ENCODE data around the gene STXBP6.

STXBP6 gene

DNA sequence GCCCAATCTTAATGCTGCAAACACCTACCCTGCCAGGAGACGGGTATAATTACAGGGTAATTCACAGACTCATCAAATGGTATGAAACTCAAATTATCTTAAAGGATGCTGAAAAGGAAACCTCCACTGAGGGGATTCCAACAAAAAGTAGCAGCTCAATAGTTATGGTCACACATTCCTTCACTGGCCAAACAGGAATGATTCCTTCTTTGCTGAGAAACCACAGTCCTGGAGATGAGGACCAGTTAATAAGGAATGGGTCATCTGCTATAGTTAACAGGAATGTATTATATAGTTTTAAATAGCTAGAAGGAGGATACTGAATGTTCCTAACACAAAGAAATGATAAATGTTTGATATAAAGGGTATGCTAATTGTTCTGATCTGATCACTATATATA, 136.9 kb downstream of the STXBP6 start:
- Mint-ChIP-seq H3K4me3 (no peak overlapping the region), H3K4me1 (no peaks in the 10 kb centered on the region), H3K9me3 (no peaks in the 10 kb centered on the region), H3K27me3 (peaks cover 17% of the 10 kb centered on the region), H3K27ac (no peak overlapping the region)
- DNase-seq (no peak), ATAC-seq (no peak)

DNA sequence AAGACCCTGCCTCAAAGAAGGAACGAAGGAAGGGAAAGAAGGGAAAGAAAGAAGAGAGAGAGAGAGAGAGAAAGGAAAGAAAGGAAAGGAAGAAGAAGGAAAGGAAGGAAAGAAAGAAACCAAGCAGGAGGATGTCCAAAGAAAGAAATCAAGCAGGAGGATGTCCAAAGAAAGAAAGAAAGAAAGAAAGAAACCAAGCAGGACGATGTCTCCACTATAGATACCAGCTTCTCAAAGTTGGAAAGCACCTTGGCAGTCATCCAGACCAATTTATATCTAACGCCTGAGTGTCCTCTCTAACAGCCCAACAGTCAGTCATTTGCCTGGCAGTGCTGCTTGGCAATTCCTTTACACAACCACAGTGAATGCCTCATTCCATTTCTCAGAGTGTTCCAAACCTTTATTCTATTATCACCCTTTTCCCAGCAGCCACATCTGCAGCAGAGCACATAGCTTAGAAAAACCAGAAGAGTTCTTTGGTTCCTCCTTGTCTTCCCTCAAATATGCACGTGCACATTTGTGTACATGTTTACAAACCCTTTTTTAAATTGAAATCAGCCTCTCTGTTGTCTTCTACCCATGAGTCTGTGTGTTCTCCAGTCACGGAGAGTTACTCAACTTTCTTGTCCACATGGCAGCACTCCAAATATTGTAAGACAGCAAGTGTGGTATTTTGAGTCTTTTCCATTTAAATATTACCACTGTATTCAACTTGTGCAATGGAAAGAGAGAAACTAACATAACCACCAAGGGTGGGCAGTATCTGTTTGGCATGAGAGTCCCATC, 138.4 kb downstream of the STXBP6 start:
- ATAC-seq, result no peak
- Mint-ChIP-seq H3K9me3 (no peaks in the 10 kb centered on the region), H3K4me1 (no peaks in the 10 kb centered on the region), H3K27me3 (peaks cover 18% of the 10 kb centered on the region), H3K27ac (peak overlapping the region in 1 of 2 donors; percentile 12), H3K4me3 (no peak overlapping the region)
- DNase-seq, result no peak

DNA sequence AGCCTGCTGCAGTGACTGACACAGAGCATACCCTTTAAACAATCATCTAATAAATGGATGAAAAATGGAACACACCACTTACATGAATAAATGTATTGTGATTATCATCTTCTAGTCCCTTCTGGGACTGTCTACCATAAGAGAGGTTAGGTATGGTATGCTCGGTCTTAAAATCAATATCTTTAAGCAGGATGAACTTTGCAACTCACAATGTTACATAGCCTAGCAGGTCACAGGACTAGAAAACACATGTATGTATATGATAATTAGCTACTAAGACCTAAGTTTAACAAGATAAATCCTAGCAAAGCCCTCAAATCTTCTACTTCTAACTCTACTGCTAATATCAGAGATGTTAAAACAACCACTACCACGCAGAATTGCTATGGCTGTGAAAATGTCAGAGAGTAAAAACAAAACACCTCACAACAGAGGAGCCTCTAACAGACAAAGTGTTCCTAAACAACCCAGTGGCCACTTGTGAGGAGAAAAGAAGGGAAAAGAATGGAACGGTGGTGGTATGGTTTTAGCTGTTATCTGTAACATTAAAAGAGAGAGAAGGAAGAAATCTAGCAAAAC, 139.4 kb downstream of the STXBP6 start:
- Mint-ChIP-seq H3K27ac (no peak overlapping the region), H3K4me3 (no peak overlapping the region), H3K4me1 (no peaks in the 10 kb centered on the region), H3K9me3 (no peaks in the 10 kb centered on the region), H3K27me3 (peaks cover 13% of the 10 kb centered on the region)
- DNase-seq, result no peak
- ATAC-seq, result no peak

DNA sequence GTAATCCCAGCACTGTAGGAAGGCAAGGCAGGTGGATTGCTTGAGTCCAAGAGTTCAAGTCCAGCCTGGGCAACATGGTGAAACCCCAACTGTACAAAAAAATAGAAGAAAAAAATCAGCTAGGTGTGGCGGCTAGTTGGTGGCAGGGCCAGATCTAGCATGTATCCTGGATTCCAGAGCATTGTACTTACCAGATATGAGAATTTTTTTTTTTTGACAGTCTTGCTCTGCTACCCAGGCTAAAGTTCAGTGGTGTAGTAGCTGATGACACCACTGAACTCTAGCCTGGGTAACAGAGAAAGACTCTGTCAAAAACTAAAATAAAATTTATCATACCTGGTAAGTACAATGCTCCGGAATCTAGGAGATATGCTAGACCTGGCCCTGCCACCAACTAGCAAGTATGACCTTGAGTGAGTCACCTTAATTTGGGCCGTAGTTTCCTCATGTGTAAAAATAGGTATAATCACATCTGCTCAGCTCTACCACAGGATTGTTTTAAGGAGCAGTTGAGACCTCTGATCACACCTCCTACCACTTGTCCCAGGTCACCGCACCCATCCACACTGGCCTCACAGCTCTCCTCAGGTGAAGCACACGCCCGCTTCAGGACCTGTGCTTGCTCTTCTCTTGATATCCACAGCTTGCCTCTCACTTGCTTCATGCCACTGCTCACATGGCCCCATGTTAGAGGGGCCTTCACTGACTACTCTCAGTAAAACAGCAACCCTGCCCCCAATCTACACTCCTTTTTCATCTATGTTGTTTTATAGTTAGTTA, 140.2 kb downstream of the STXBP6 start:
- Mint-ChIP-seq H3K9me3 (no peaks in the 10 kb centered on the region), H3K27ac (no peak overlapping the region), H3K4me1 (no peaks in the 10 kb centered on the region), H3K4me3 (no peak overlapping the region), H3K27me3 (peaks cover 13% of the 10 kb centered on the region)
- ATAC-seq (no peak), DNase-seq (no peak)

DNA sequence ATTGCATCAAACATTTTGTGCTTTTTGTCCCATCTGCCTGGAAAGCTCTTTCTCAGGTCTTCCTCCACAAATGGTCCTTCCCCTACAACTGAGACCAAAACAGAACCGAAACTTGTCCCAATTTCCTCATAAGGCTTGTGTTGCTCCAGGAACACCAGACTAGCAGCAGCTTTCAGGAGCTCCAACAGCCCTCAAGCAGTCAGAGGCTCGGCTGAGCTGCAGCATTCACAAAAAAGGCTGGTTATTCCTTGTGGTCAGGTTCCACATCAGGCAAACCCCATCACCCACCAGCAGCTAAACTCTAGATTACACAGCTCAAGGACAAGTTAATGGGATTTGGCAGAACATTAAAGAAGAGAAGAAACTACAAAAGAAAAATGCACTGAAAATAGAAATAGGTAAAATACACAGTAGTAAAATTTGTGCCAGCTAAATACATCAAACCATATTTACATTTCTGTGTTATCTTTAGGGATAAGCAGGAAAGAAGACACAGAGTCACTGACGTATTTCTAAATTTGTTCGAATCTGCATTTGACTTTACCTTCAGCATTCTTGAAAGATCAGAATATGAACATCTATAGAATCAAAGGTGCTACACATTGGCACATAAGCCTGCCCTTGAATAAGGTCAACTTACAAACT, 141.2 kb downstream of the STXBP6 start:
- ATAC-seq (no peak), DNase-seq (no peak)
- H3K27ac Mint-ChIP-seq, result no peak overlapping the region
- H3K27me3 Mint-ChIP-seq, result peaks cover 13% of the 10 kb centered on the region
- no peak overlapping the region for H3K4me3 Mint-ChIP-seq
- H3K9me3 Mint-ChIP-seq, result no peaks in the 10 kb centered on the region
- H3K4me1 Mint-ChIP-seq, result no peaks in the 10 kb centered on the region

DNA sequence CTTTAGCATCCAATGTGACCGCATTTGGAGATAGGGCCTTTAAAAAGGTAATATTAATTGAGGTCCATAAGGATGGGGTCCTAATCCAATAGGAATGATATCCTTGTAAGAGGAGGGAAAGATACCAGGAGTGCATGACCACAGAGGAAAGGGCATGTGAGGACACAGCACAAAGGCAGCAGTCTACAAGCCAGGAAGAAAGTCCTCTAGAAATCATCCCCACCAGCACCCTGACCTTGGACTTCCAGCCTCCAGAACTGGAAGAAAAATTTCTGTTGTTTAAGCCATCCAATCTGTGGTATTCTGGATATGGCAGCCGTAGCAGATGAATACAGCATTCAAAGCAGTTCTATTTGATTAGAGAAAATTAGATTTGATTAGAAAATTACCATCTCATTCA, 145.4 kb downstream of the STXBP6 start:
- H3K4me1 Mint-ChIP-seq, result no peaks in the 10 kb centered on the region
- no peaks in the 10 kb centered on the region for H3K9me3 Mint-ChIP-seq
- H3K27me3 Mint-ChIP-seq, result peaks cover 7% of the 10 kb centered on the region
- no peak overlapping the region for H3K27ac Mint-ChIP-seq
- no peak overlapping the region for H3K4me3 Mint-ChIP-seq
- no peak for DNase-seq
- ATAC-seq, result no peak

DNA sequence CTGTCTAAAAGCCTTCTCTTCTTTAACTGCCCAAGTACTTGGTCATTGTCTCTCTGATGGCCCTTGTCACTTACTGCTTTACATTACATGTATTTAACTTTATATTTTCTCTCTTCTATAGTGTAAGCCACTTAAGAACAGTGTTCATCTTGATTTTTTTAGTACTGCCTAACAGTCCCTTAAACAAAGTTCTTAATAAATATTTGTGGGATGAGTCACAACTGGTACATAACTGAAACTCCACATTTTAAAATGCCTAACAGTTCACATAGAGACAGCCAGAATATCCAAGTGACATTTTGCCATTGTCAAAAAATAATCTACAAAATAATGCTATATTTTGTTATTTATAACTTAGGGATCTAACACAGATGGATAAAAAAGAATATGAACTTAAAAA, 146.6 kb downstream of the STXBP6 start:
- no peak overlapping the region for H3K27ac Mint-ChIP-seq
- H3K4me3 Mint-ChIP-seq, result no peak overlapping the region
- DNase-seq, result no peak
- H3K9me3 Mint-ChIP-seq, result no peaks in the 10 kb centered on the region
- peaks cover 7% of the 10 kb centered on the region for H3K27me3 Mint-ChIP-seq
- no peaks in the 10 kb centered on the region for H3K4me1 Mint-ChIP-seq
- ATAC-seq, result no peak

DNA sequence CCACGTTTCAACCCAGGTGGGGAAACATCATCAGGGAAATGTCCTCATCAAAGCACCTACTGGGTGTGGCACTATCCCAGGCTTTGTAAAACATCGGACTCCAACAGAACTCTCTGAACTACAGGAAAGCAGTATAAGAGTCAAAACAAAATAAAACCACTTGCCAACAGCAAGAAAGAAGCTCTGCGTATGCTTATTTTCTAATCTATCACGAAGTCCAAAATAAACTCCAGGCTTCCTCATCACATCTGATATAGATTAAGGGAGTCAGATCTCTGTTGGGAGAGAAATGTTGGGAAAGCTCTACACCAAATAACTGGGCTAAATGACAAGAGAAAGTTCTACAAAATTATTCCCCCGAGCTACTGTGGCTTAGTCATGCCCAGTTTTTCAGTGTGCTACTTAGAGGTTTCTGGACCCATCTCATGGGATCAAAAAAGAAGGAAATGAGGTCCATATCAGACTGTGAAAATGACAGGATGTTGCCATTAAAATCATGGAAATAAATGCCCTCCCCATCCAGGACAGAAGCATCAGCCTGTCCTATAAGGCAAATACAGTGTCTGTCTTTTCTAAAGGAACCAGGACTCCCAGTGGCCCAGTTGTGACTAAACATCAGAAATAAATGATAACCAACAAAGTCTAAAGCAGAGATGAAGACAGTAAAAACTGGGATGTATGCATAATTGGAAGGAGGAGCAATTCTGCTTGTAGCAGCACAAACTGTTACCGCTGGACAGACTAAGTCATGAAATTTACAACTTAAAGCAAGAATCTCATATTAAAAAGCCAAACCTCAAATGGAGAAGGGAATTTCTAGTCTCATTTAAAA, 149.5 kb downstream of the STXBP6 start:
- H3K4me1 Mint-ChIP-seq, result no peaks in the 10 kb centered on the region

DNA sequence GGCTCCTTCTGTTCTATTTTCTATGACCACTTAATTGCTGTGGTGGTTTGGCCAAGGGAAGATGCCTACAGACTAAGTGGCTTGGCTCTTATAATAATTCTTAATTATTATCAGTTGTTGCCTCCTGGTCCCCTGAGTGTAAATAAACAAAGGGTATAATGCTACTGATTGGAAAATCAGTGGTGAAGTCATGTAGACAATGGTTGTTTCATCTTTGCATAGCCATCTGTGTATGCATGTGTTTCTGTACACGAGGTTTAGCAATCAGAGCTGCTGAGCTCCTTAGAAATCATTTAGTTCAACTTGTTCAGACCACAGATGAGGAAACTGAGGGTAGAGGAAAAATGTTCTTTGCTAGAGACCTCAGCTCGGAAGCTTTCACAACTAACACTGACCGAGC, 152.2 kb downstream of the STXBP6 start:
- Mint-ChIP-seq H3K4me3 (no peak overlapping the region), H3K27me3 (no peaks in the 10 kb centered on the region), H3K9me3 (no peaks in the 10 kb centered on the region), H3K27ac (no peak overlapping the region), H3K4me1 (no peaks in the 10 kb centered on the region)
- no peak for ATAC-seq
- no peak for DNase-seq

More for the DNA sequence above, 149.5 kb downstream of the STXBP6 start:
- no peak for ATAC-seq
- Mint-ChIP-seq H3K27me3 (no peaks in the 10 kb centered on the region), H3K4me3 (no peak overlapping the region), H3K27ac (no peak overlapping the region), H3K9me3 (no peaks in the 10 kb centered on the region)
- DNase-seq, result no peak

DNA sequence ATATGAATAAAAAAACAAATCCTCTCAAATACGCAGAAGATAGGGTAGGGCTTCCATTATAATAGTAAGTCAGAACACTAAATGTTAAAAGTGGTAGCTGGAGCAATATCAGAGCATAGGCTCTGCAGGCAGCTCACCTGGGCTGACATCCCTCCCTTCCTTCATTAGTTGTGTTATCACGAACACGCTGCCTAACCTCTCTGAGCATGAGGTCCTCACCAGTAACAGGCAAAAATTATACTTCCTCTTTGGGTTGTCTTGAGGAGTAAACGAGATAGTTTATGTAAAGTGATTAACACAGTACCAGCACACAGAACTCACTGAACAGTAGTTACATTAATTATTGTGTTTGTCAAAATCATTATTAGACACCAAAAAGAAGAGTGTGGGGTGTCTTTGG, 154.3 kb downstream of the STXBP6 start:
- Mint-ChIP-seq H3K9me3 (peaks cover 0 to 7% of the 10 kb centered on the region in 2 donors), H3K27me3 (no peaks in the 10 kb centered on the region), H3K4me3 (no peak overlapping the region), H3K27ac (no peak overlapping the region), H3K4me1 (no peaks in the 10 kb centered on the region)
- ATAC-seq, result no peak
- no peak for DNase-seq

DNA sequence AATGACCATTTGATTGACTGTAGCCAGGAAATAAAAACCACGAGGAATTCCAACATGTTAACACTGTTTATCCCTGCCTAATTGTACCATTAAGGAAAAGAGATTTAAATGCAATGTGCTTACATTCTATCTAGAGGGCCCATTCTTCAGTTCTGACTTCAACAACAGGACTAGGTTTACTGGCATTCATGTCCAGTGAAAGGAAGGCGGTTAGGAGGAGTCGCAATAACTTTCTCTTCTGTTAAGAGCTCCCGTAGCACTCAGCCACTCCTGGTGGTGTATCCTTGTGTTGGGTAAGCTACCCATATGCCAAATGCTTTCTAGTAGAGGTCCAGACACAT, 154.7 kb downstream of the STXBP6 start:
- DNase-seq, result no peak
- peaks cover 0 to 11% of the 10 kb centered on the region in 2 donors for H3K9me3 Mint-ChIP-seq
- ATAC-seq, result no peak
- H3K4me1 Mint-ChIP-seq, result no peaks in the 10 kb centered on the region
- no peak overlapping the region for H3K27ac Mint-ChIP-seq
- H3K4me3 Mint-ChIP-seq, result no peak overlapping the region
- no peaks in the 10 kb centered on the region for H3K27me3 Mint-ChIP-seq

DNA sequence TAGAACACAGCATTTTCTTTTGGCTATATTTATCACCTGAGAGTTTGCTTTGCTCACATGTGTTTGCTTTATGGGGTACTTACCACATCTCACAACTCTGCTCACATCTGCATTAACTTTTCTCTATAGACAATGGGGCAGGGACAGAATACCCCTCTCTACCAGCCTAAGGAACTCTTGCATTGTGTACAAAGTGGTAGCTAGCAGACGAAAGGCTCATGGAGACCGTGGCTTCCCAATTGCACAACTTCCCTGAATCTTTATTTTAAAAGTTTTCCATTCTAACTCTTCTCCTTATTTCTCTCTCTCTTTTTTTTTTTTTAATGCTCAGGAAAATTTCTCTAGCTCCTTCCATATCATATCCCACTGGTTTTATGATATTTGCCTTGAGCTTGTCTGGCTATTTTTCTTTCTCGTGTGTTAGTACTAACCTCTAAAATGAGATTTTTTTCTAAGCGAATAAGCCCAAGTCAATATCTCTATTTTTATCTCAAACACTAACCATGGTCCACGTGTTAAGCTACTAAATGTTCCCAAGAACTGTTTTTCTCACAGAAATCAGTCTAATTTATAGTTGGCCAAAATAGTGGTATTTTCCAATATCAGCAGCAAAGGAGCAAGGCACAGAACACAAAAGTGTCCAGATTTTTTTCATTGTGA, 155.2 kb downstream of the STXBP6 start:
- Mint-ChIP-seq H3K27ac (peak overlapping the region in 1 of 2 donors; percentile 70), H3K9me3 (peaks cover 0 to 16% of the 10 kb centered on the region in 2 donors), H3K4me1 (no peaks in the 10 kb centered on the region), H3K27me3 (no peaks in the 10 kb centered on the region), H3K4me3 (no peak overlapping the region)
- DNase-seq (no peak), ATAC-seq (no peak)

DNA sequence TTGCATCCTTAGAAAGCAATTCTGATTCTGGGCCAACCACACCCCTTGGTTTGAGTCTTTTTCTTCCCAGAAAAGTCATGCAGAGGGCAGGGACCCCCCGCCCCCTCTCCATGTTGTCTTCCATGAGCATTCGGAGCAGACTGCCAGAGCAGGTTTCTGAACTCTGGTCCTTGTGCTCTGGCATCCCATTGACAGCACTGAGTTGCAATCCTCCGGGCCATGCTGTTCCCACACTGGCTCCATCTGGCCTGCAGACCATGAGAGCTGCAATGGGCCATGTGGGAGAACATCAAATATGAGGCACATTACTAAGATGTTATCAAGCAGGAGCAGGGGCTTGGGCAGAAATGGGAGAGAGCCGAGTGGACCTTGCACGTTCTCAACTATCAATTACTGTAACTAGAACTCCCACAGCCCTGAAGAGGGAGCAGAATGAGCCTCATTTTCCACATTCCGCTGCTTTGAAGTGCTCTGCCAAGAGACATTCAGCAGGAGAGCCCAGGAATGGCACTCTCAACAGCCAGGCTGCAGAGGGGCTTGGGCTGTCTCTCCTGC, 157.4 kb downstream of the STXBP6 start:
- no peak overlapping the region for H3K27ac Mint-ChIP-seq
- H3K4me1 Mint-ChIP-seq, result no peaks in the 10 kb centered on the region
- no peak overlapping the region for H3K4me3 Mint-ChIP-seq
- DNase-seq (no peak), ATAC-seq (no peak)
- H3K27me3 Mint-ChIP-seq, result no peaks in the 10 kb centered on the region
- peaks cover 0 to 19% of the 10 kb centered on the region in 2 donors for H3K9me3 Mint-ChIP-seq

DNA sequence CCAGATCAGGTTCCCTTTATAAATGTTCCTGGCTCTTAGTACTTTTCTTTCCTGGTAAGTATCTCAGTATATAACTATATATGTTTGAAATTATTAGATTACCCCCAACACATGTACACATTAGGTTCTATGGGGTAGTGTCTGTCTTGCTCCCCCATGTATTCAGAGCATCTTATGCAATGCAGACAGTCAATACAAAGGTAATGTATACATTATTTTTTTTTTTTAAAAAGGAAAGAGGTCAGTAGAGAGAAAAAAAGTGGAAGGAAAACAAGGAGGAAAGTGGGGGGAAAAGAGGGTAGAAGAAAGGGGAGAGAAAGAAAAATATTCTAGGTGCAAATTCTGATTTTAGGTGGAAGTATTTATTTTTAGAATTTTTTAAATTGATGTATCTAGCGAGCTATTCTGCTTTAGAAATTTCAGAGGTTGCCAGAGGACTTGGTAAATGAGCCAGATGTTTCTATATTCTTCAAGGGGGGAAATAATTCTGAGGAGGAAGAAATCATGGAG, 157.9 kb downstream of the STXBP6 start:
- no peak overlapping the region for H3K4me3 Mint-ChIP-seq
- H3K9me3 Mint-ChIP-seq, result peaks cover 0 to 19% of the 10 kb centered on the region in 2 donors
- H3K27me3 Mint-ChIP-seq, result no peaks in the 10 kb centered on the region
- no peaks in the 10 kb centered on the region for H3K4me1 Mint-ChIP-seq
- H3K27ac Mint-ChIP-seq, result no peak overlapping the region
- DNase-seq, result no peak
- ATAC-seq, result no peak

All from stimulated activated naive CD8-positive, alpha-beta T cell treated with anti-CD3 and anti-CD28 coated beads, Interleukin-15, amount 100 ng/mL, for 72 hours (primary cell).